Measurements from ENCODE around the gene GALNT10.
"Not testable (repeated sequence)": the region's sequence is repeated elsewhere in the genome, so short reads cannot be mapped to it uniquely, and the experiment has no call there.

GALNT10 gene, protein sequence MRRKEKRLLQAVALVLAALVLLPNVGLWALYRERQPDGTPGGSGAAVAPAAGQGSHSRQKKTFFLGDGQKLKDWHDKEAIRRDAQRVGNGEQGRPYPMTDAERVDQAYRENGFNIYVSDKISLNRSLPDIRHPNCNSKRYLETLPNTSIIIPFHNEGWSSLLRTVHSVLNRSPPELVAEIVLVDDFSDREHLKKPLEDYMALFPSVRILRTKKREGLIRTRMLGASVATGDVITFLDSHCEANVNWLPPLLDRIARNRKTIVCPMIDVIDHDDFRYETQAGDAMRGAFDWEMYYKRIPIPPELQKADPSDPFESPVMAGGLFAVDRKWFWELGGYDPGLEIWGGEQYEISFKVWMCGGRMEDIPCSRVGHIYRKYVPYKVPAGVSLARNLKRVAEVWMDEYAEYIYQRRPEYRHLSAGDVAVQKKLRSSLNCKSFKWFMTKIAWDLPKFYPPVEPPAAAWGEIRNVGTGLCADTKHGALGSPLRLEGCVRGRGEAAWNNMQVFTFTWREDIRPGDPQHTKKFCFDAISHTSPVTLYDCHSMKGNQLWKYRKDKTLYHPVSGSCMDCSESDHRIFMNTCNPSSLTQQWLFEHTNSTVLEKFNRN

DNA sequence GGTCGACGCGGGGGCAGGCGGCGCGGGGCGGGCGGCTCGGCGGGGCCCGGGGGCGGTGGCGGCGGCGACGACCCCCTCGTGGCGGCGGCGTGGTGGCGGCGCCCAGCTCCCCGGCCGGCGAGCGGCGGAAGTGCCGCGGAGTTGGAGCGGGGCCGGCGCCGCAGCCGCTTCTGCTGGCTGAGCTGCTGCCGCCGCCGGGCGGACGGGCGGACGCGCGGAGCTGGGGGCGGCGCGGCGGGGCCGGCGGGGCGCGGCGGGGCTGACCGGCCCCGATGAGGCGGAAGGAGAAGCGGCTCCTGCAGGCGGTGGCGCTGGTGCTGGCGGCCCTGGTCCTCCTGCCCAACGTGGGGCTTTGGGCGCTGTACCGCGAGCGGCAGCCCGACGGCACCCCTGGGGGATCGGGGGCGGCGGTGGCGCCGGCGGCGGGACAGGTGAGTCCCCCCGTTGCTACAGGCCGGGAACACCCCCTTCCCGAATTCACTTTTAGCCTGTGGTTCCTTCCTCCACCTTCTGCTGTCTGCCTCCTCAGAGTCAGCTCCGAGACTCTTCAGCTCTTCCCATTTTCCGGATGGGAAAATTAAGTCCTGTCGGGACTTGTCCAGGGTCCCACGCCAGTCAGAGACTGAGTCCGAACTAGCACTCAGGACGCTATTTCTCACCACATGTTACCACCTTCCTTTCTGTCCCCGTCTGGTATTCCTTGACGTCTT lies at the start of gene GALNT10:
Gene GALNT10 (plus strand): TSS at position 139 of the 710 bp plus-strand sequence. CDS start 134 bp downstream, at position 273.
- peak; percentile 55 for DNase-seq (ENCODE audit: low read depth)

GRCh38 chr5:154141745-154142221 lies 48.8 kb upstream of the GALNT10 start:
- no peak for DNase-seq (ENCODE audit: low read depth)

DNA sequence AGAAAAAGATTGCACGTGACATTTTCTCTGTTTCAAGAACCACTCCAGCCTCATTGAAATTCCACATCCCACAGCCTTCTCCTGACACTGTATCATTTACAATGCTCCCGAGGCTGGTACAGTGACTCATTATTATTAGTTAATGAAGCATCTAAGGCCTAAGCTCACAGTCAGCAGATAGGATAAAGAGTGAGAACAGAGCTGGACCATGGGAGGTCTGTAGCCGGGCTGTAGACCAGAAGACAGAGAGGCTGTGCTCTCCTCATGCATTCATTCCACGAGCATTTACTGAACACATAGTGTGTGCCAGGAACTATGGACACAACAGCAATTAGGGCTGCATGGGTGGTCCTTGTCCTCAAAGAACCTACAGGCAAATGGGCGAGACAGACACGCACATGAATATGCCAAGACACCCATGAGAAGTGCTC lies 47.3 kb upstream of the GALNT10 start:
- no peak for DNase-seq (ENCODE audit: low read depth)

DNA sequence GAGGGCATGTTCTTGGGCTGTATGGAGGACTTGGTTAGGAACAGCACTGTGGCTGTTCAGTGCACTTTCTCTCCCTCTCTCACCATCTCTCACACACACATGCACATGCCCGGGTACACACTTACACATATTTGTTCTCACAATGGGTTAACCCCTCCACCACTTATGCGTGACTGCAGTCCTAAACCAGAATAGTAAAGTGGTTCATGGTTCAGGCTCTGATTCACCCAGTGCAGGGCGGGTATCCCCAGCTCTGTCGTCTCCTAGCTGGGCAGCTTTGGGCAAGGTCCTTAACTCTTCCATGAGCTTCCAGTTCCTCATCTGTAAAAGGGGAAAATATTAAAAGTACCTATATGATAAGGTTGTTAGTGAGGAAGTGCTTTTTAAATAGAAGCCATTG lies 45.3 kb upstream of the GALNT10 start:
- no peak for DNase-seq (ENCODE audit: low read depth)

DNA sequence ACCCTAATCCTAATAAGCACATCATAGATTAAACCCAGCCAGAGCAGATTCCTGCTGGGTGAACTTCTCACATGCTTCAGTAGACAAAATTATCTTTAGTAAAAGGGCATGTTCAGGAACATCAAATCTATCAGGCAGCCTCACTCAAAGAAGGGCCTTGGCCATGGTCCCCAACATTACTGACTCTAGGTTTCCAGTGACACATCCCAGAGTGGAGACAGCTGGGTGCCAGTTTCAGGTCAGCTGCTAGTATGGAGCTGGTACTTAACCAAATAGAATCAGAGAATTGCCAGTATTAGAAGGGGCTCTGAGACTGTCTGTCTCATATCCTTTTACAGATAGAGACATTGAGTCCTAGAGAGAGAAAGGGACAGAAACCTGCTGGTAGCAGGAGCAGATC lies 44.1 kb upstream of the GALNT10 start:
- DNase-seq (ENCODE audit: low read depth), result no peak

- no peak for DNase-seq (ENCODE audit: low read depth)
These were observed 42.9 kb upstream of the GALNT10 start for GRCh38 chr5:154147666-154148065.

DNA sequence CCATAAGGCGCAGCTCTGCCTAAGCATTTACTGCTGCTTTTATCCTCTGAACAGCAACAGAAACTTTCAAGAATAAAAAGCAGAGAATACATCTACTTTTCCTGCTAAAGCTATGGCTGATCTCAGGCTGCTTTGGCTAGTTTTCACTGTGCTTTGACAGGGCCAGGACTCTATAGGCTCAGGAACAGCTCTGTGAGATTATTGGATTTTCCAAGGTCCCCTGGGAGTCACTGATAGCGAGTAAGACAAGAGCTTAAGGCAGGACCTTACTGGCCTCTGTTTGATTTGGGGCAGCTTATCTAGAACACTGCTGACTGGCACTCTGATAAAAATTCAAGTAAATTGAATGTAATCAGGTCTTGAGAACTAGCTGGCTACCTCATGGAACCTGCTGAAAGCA lies 40.1 kb upstream of the GALNT10 start:
- not testable (repeated sequence) for DNase-seq (ENCODE audit: low read depth)

DNA sequence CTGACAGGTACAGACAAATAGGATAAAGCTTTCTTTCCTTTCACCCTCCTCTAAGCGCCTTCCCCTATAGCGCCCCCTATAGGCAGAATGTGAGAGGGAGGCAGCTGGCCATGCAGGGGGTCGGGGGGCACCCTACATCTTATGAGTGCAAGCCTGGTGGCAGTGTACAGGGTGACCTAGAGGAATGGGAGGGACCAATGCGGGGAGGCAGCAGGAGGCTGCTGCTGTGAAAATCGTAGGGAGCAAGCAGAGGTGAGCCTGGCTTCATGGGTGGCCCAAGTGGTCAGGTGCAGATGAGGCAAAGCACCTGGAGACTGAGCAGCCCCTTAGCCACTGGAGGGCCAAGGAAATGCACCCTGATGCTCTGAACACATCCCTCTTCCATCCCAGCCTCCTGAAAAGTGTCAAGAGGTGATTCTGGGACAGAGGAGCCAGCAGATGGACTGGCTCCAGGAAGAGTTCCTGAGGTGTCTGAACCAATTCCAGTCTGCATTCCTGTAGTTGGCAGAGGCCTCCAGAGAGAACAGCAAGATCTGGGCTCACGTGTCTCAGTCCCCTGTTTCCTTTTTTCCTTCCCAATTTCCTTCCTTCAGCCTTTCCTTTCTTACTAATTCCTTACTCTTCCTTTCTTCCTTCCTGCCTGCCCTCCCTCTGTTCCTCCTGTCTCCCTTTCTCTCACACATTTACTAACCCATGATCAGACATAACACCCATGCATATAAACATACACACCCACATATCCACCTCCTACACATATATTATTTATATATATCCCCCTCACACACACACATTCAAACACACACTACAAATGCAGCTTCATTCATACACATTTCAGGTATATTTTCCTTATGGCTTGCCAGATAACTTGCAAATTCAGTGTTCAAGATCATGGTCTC lies 32.8 kb upstream of the GALNT10 start:
- no peak for DNase-seq (ENCODE audit: low read depth)

DNA sequence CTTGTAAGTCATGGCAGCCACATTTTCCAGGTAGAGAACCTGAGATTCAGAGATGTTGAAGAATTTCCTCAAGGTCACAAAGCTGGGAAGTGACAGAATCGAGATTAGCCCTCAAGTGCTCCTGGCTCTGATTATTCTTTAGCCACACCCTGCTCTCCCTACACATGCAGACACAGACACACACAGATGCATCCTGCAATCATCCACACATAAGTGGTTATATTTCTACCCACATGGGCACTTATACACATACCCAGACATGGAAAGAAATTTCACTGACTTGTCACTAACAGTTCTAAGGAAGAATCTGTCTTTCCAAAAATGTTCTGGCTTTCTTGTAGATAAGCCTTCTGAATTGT lies 32.2 kb upstream of the GALNT10 start:
- no peak for DNase-seq (ENCODE audit: low read depth)

- DNase-seq (ENCODE audit: low read depth), result peak; percentile 27
These were observed 31.2 kb upstream of the GALNT10 start for GRCh38 chr5:154159343-154159742.

GRCh38 chr5:154162539-154163151 lies 27.9 kb upstream of the GALNT10 start:
- peak; percentile 16 for DNase-seq (ENCODE audit: low read depth)

- no peak for DNase-seq (ENCODE audit: low read depth)
These were observed 26.9 kb upstream of the GALNT10 start for GRCh38 chr5:154163327-154164248.

DNA sequence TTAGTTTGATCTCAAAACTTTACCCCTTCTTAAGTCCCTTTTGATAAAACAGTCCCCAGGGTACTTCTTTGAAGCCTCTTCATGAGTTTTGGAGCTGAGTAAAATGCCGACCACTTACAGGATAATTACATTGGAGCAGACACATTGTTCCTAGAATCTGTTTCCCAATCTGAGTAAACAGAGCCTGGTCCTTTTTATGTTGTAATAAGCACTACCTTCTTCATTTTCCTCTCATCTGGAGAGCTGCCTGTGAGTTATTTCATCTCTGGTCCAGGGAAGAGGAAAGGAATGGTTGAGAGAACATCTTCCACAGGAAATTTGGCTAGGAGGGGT lies 26.3 kb upstream of the GALNT10 start:
- DNase-seq (ENCODE audit: low read depth), result peak; percentile 10

GRCh38 chr5:154165886-154166285 lies 24.6 kb upstream of the GALNT10 start:
- no peak for DNase-seq (ENCODE audit: low read depth)

DNA sequence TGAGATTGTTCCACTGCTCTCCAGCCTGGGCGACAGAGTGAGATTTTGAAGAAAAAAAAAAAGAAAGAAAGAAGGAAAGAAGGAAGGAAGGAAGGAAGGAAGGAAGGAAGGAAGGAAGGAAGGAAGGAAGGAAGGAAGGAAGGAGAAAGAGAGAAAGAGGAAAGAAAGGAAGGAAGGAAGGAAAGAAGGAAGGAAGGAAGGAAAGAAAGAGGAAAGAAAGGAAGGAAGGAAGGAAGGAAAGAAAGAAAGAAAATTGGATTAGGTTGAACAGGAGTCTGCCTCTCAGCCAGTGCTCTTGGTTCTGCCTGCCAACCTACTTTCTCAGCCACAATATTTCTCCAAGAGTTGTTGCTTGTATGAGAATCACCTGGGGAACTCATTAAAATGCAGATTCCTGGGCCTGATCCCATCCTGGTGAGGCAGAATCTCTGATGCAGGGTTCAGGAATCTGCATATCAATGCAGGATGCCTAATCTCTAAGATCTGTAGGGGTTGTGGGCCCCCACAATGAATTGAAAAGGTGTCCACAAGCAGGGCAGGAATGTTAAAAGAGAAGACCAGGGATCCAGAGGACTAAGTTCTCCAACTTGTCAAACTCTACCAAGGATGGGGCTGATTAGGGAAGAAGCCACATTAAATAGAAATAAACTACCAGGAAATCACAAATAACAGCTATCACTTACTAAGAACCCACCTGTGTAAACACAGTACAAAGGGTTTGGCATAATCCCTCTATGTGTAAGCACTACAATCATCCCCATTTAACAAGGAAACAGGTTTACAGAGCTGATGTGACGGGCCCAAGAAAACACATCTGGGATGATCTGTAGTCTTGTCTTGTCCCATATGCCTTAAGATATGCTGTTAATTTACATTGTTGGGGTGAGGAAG lies 23.4 kb upstream of the GALNT10 start:
- DNase-seq (ENCODE audit: low read depth), result no peak

- no peak for DNase-seq (ENCODE audit: low read depth)
These were observed 22.1 kb upstream of the GALNT10 start for GRCh38 chr5:154168395-154168794.

DNA sequence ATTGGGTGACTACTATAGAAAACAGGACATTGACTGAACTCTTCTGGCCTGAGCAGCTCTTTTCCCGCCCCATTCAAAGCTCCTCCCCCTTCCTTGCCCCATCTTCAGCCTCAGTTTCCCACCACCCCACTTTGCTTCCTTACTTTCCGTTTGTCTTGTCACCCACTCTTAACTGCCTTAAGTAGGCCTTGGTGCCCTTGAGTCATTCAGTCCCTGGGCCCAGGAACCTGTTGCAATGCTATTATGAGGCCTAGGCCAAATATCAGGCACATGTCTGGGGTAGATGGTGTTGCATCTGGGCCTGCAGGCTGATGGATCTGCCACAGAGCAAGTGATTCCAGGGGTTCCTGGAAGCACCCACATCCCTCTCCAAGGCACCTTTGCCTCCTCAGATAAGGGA lies 17.7 kb upstream of the GALNT10 start:
- no peak for DNase-seq (ENCODE audit: low read depth)

DNA sequence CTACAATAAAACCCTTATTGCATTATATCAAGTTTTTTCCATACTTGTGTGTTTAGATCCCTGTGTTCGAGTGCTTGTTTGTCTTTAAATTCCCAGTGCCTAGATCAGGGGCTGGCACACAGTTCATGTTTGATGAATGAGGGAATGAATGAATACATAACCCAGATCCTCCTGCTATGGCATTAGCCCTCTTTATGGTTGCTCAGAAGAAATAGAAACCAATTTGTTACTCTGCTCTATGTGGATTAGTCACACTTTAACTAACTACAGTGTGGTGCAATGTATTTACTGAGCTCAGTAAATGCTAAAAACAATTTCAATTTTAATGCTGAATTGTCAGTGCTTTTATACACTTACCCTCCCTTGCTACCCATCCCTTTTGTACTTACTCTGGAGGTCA lies 16.4 kb upstream of the GALNT10 start:
- peak; percentile 54 for DNase-seq (ENCODE audit: low read depth)

GRCh38 chr5:154176181-154176580 lies 14.4 kb upstream of the GALNT10 start:
- no peak for DNase-seq (ENCODE audit: low read depth)
